ENCODE measurements around the gene ACTN1. TPM values are rescaled to one million over a fixed set of nuclear protein-coding genes. Genes with fewer than 3 reads are reported as not detected.
"Not testable (repeated sequence)": the region's sequence is repeated elsewhere in the genome, so short reads cannot be mapped to it uniquely, and the experiment has no call there.

Gene ACTN1
- polyA plus RNA-seq, 3 donors: 41.4 to 75.0 (median 69.4) TPM

DNA sequence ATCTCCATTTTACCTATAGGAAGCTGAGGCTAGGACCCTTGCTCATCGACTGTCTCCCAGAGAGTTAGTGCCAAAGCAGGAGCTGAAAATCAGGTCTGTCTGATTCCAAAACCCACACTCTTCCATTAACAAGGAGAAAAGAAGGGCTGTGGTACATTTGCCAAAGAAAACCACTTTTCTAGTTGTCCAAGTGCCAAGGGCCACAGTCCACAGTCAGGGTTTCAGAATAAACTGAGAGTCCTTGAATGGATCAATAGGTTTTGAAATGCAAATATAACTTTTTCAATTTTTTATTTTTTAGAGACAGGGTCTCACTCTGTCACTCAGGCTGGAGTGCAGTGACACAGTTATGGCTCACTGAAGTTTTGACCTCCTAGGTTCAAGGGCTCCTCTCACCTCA, 130.8 kb downstream of the ACTN1 start:
- Mint-ChIP-seq H3K27ac (no peak overlapping the region), H3K36me3 (no peaks in the 10 kb centered on the region), H3K27me3 (ENCODE audit: low read depth in 3 of 3) (peaks cover 3 to 14% (median 6%) of the 10 kb centered on the region in 3 donors), H3K4me1 (peaks cover 9% of the 10 kb centered on the region), H3K4me3 (no peak overlapping the region), H3K9me3 (peaks cover 3 to 10% (median 9%) of the 10 kb centered on the region in 7 donors)
- no peaks in the 10 kb centered on the region for H3K79me2 ChIP-seq (ENCODE audit: insufficient read depth, low read length)
- H3K4me2 ChIP-seq (replicated peaks; ENCODE audit: extremely low read depth, low read length, poor library complexity, severe bottlenecking): no peak overlapping the region
- no peak overlapping the region for H3K4me3 ChIP-seq (replicated peaks in 1 of 3; ENCODE audit: low read depth in 2 of 3, low read length in 3 of 3)
- no peaks in the 10 kb centered on the region for H3K27me3 ChIP-seq (ENCODE audit: control insufficient read depth in 2 of 2, insufficient read depth in 2 of 2, low read length in 2 of 2)
- intact Hi-C loops (cut with micrococcal nuclease): no loop called here
- H3K9me3 ChIP-seq (replicated peaks in 1 of 2; ENCODE audit: control insufficient read depth in 1 of 2, insufficient read depth in 1 of 2, low read length in 2 of 2): peaks cover 4 to 11% of the 10 kb centered on the region in 2 donors
- no peaks in the 10 kb centered on the region for H4K20me1 ChIP-seq (ENCODE audit: insufficient read depth, low read length)
- no CpG with 5 or more reads among the region's 1 CpG for WGBS (ENCODE audit: insufficient coverage)
- no peaks in the 10 kb centered on the region for H3K36me3 ChIP-seq (replicated peaks in 1 of 2; ENCODE audit: control insufficient read depth in 1 of 2, insufficient read depth in 2 of 2, low read length in 2 of 2)
- no peak overlapping the region for H2AFZ ChIP-seq (ENCODE audit: insufficient read depth, low read depth, low read length, poor library complexity, severe bottlenecking)
- TF ChIP-seq, protein P1, sequence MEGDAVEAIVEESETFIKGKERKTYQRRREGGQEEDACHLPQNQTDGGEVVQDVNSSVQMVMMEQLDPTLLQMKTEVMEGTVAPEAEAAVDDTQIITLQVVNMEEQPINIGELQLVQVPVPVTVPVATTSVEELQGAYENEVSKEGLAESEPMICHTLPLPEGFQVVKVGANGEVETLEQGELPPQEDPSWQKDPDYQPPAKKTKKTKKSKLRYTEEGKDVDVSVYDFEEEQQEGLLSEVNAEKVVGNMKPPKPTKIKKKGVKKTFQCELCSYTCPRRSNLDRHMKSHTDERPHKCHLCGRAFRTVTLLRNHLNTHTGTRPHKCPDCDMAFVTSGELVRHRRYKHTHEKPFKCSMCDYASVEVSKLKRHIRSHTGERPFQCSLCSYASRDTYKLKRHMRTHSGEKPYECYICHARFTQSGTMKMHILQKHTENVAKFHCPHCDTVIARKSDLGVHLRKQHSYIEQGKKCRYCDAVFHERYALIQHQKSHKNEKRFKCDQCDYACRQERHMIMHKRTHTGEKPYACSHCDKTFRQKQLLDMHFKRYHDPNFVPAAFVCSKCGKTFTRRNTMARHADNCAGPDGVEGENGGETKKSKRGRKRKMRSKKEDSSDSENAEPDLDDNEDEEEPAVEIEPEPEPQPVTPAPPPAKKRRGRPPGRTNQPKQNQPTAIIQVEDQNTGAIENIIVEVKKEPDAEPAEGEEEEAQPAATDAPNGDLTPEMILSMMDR (IDR thresholded peaks at IDR 0.05): no peak
- peaks cover 3 to 8% of the 10 kb centered on the region in 2 donors for H3K4me1 ChIP-seq (ENCODE audit: control insufficient read depth in 1 of 2, insufficient read depth in 2 of 2, low read length in 2 of 2)
- H3K27ac ChIP-seq (ENCODE audit: low read depth in 1 of 2, low read length in 2 of 2): no peak overlapping the region
- H3K9ac ChIP-seq (ENCODE audit: insufficient read depth, low read length, poor library complexity, severe bottlenecking): no peak overlapping the region
- DNase-seq: no peak

DNA sequence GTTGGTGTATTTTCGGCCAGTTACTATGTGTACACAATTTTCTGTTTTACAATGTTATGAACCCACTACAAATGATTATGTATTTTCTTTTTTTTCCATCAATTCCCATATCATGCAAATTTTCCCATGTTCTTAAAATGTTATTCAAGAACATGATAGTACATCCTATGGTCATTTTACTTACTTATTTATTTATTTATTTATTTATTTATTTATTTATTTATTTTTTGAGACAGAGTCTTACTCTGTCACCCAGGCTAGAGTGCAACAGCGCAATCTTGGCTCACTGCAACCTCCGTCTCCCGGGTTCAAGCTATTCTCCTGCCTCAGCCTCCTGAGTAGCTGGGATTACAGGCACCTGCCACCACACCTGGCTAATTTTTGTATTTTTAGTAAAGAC, 131.5 kb downstream of the ACTN1 start:
- intact Hi-C loops (cut with micrococcal nuclease): not testable (repeated sequence)

More for the DNA sequence above, 131.5 kb downstream of the ACTN1 start:
- not testable (repeated sequence) for H3K36me3 ChIP-seq (replicated peaks in 1 of 2; ENCODE audit: control insufficient read depth in 1 of 2, insufficient read depth in 2 of 2, low read length in 2 of 2); H3K4me3 ChIP-seq (replicated peaks in 1 of 3; ENCODE audit: low read depth in 2 of 3, low read length in 3 of 3); H3K4me3 Mint-ChIP-seq; H3K9me3 ChIP-seq (replicated peaks in 1 of 2; ENCODE audit: control insufficient read depth in 1 of 2, insufficient read depth in 1 of 2, low read length in 2 of 2); DNase-seq; H3K27ac ChIP-seq (ENCODE audit: low read depth in 1 of 2, low read length in 2 of 2); H3K27ac Mint-ChIP-seq; H3K36me3 Mint-ChIP-seq; H3K4me1 ChIP-seq (ENCODE audit: control insufficient read depth in 1 of 2, insufficient read depth in 2 of 2, low read length in 2 of 2); H4K20me1 ChIP-seq (ENCODE audit: insufficient read depth, low read length); H3K79me2 ChIP-seq (ENCODE audit: insufficient read depth, low read length); H3K9ac ChIP-seq (ENCODE audit: insufficient read depth, low read length, poor library complexity, severe bottlenecking); H3K4me1 Mint-ChIP-seq; H3K9me3 Mint-ChIP-seq; H2AFZ ChIP-seq (ENCODE audit: insufficient read depth, low read depth, low read length, poor library complexity, severe bottlenecking); H3K4me2 ChIP-seq (replicated peaks; ENCODE audit: extremely low read depth, low read length, poor library complexity, severe bottlenecking); H3K27me3 ChIP-seq (ENCODE audit: control insufficient read depth in 2 of 2, insufficient read depth in 2 of 2, low read length in 2 of 2)
- no CpG with 5 or more reads among the region's 4 CpGs for WGBS (ENCODE audit: insufficient coverage)
- peaks cover 6 to 16% (median 7%) of the 10 kb centered on the region in 3 donors for H3K27me3 Mint-ChIP-seq (ENCODE audit: low read depth in 3 of 3)

Data from CD14-positive monocyte (primary cell).